Epithelial cell of proximal tubule (primary cell): ENCODE data around the gene HOXD9. TPM values are rescaled to one million over a fixed set of nuclear protein-coding genes. Genes with fewer than 3 reads are reported as not detected.

Source experiments
- DNase-seq: peaks from one replicate; pipeline ENCODE4 v3.0.0-alpha.2; 2011; ENCODE audit warnings: low read depth
- H3K4me3 ChIP-seq: 2 replicates; pipeline ENCODE4 v1.5.1; 2011; ENCODE audit warnings: low read depth, mild to moderate bottlenecking, low read length
- CTCF ChIP-seq: conservative IDR thresholded peaks from 2 replicates; pipeline ENCODE4 v1.5.1; 2012; ENCODE audit warnings: low read depth, mild to moderate bottlenecking, low read length
- total RNA-seq: library from RNA; depleted of rRNA; stranded (reverse); fragments of >200 nt; gene quantifications from 2 replicates; pipeline ENCODE4 v1.2.3, GENCODE V29; 2015

HOXD9 gene
- total RNA-seq, 1 donor from 2014 or later: 11.5 TPM

GRCh38 chr2:176091329-176092258, 30.9 kb upstream of the HOXD9 start:
- no peak for DNase-seq
- H3K4me3 ChIP-seq: no peak overlapping the region
- TF ChIP-seq CTCF: no peak

- no peak within 1 kb of the TSS for H3K4me3 ChIP-seq
- DNase-seq: no peak
- TF ChIP-seq CTCF: no peak
These were observed 30.0 kb upstream of the HOXD9 start, which contains the start of gene HOXD13 for GRCh38 chr2:176092270-176093144. Gene HOXD13, plus strand, starts transcription at chr2:176092721. Its CDS starts 170 bp downstream, at chr2:176092891.

DNA sequence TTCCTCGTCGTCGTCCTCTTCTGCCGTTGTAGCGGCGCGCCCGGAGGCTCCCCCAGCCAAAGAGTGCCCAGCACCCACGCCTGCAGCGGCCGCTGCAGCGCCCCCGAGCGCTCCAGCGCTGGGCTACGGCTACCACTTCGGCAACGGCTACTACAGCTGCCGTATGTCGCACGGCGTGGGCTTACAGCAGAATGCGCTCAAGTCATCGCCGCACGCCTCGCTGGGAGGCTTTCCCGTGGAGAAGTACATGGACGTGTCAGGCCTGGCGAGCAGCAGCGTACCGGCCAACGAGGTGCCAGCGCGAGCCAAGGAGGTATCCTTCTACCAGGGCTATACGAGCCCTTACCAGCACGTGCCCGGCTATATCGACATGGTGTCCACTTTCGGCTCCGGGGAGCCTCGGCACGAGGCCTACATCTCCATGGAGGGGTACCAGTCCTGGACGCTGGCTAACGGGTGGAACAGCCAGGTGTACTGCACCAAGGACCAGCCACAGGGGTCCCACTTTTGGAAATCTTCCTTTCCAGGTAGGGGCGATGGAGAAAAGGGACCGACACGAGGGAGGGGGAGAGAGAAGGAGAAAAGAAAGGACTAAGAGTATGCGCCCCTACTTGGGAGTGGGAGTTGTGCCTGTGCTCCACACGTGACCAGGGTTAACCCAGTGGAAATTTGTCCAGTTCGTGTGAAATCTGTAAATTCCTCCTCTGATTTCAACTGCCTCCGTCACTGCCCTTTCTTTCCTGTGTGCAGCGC, 29.2 kb upstream of the HOXD9 start:
- no peak overlapping the region for H3K4me3 ChIP-seq
- TF ChIP-seq CTCF: no peak
- no peak for DNase-seq

GRCh38 chr2:176093898-176094249, 28.6 kb upstream of the HOXD9 start:
- TF ChIP-seq CTCF: no peak
- H3K4me3 ChIP-seq: no peak overlapping the region

GRCh38 chr2:176094349-176094748, 28.2 kb upstream of the HOXD9 start:
- H3K4me3 ChIP-seq: no peak overlapping the region
- DNase-seq: no peak
- no peak for TF ChIP-seq CTCF

More at GRCh38 chr2:176093898-176094249, 28.6 kb upstream of the HOXD9 start:
- DNase-seq: no peak

GRCh38 chr2:176095421-176095820, 27.1 kb upstream of the HOXD9 start:
- TF ChIP-seq CTCF: no peak
- H3K4me3 ChIP-seq: no peak overlapping the region
- DNase-seq: no peak
